ENCODE results near the gene SIGLEC11. TPM values are rescaled to one million over a fixed set of nuclear protein-coding genes. Genes with fewer than 3 reads are reported as not detected.
A peak's percentile ranks its signal among the peaks of the same experiment; 100 is the strongest.

SIGLEC11 gene
- total and polyA plus RNA-seq, 2 donors from 2014 or later, result 1.2 to 1.5 TPM

DNA sequence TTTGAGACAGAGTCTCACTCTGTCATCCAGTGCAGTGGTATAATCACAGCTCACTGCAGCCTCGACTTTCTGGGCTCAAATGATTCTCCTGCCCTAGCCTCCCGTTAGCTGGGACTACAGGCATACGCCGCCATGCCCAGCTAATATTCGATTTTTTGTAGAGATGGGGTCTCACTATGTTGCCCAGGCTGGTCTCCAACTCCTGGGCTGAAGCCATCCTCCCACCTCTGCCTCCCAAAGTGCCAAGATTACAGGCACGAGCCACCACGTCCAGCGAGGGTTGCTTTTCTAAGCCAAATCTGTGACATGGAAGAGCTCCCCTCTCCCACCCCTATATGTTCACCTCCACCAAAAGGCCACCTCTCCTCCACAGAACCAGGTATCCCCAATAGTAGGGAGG lies 42.9 kb downstream of the SIGLEC11 start:
- Histone ChIP-seq H3K4me3 (ENCODE audit: low read length in 3 of 3) (no peak overlapping the region), H3K27me3 (ENCODE audit: control insufficient read depth, insufficient read depth, low read length) (no peaks in the 10 kb centered on the region), H3K9ac (ENCODE audit: low read length in 3 of 3) (no peak overlapping the region), H3K4me1 (ENCODE audit: control insufficient read depth in 2 of 3, insufficient read depth in 2 of 3, low read depth in 1 of 3, low read length in 3 of 3) (no peaks in the 10 kb centered on the region), H3K36me3 (ENCODE audit: control insufficient read depth in 2 of 3, insufficient read depth in 3 of 3, low read length in 3 of 3) (peaks cover 0 to 10% (median 0%) of the 10 kb centered on the region in 3 donors), H3K9me3 (ENCODE audit: control insufficient read depth in 2 of 3, insufficient read depth in 1 of 3, low read length in 3 of 3) (no peaks in the 10 kb centered on the region), H3K27ac (ENCODE audit: low read depth in 2 of 2, low read length in 2 of 2) (no peak overlapping the region)
- no peak for FAIRE-seq
- no peak for TF ChIP-seq CTCF (IDR thresholded peaks at IDR 0.05; ENCODE audit: borderline replicate concordance, extremely low read depth, insufficient read depth)
- intact Hi-C loops (cut with DNase I), result no loop called here
- DNase-seq, result no peak

GRCh38 chr19:49916839-49917733 lies 43.9 kb downstream of the SIGLEC11 start:
- DNase-seq (peak in 2 of 5 donors; percentile 21 to 35), FAIRE-seq (no peak)
- intact Hi-C loops (cut with DNase I), result no loop called here

GRCh38 chr19:49915271-49915670 lies 45.7 kb downstream of the SIGLEC11 start:
- Histone ChIP-seq H3K4me1 (ENCODE audit: control insufficient read depth in 2 of 3, insufficient read depth in 2 of 3, low read depth in 1 of 3, low read length in 3 of 3) (peaks cover 0 to 7% (median 0%) of the 10 kb centered on the region in 3 donors), H3K27ac (ENCODE audit: low read depth in 2 of 2, low read length in 2 of 2) (no peak overlapping the region), H3K36me3 (ENCODE audit: control insufficient read depth in 2 of 3, insufficient read depth in 3 of 3, low read length in 3 of 3) (peaks cover 0 to 14% (median 0%) of the 10 kb centered on the region in 3 donors), H3K4me3 (ENCODE audit: low read length in 3 of 3) (no peak overlapping the region), H3K27me3 (ENCODE audit: control insufficient read depth, insufficient read depth, low read length) (no peaks in the 10 kb centered on the region), H3K9me3 (ENCODE audit: control insufficient read depth in 2 of 3, insufficient read depth in 1 of 3, low read length in 3 of 3) (no peaks in the 10 kb centered on the region), H3K9ac (ENCODE audit: low read length in 3 of 3) (no peak overlapping the region)
- no peak for FAIRE-seq
- intact Hi-C loops (cut with DNase I), result no loop called here
- TF ChIP-seq CTCF (IDR thresholded peaks at IDR 0.05; ENCODE audit: borderline replicate concordance, extremely low read depth, insufficient read depth), result no peak
- no peak for DNase-seq

More at GRCh38 chr19:49916839-49917733, 43.9 kb downstream of the SIGLEC11 start:
- H3K36me3 ChIP-seq (ENCODE audit: control insufficient read depth in 2 of 3, insufficient read depth in 3 of 3, low read length in 3 of 3), result peaks cover 0 to 14% (median 0%) of the 10 kb centered on the region in 3 donors
- TF ChIP-seq CTCF (IDR thresholded peaks at IDR 0.05; ENCODE audit: borderline replicate concordance, extremely low read depth, insufficient read depth), result no peak
- H3K9me3 ChIP-seq (ENCODE audit: control insufficient read depth in 2 of 3, insufficient read depth in 1 of 3, low read length in 3 of 3), result no peaks in the 10 kb centered on the region
- no peak overlapping the region for H3K4me3 ChIP-seq (ENCODE audit: low read length in 3 of 3)
- H3K9ac ChIP-seq (ENCODE audit: low read length in 3 of 3), result no peak overlapping the region
- no peaks in the 10 kb centered on the region for H3K4me1 ChIP-seq (ENCODE audit: control insufficient read depth in 2 of 3, insufficient read depth in 2 of 3, low read depth in 1 of 3, low read length in 3 of 3)
- H3K27me3 ChIP-seq (ENCODE audit: control insufficient read depth, insufficient read depth, low read length), result no peaks in the 10 kb centered on the region
- no peak overlapping the region for H3K27ac ChIP-seq (ENCODE audit: low read depth in 2 of 2, low read length in 2 of 2)
